ENCODE data around the gene RRP36.

Gene RRP36

GRCh38 chr6:43006251-43006650, 15.2 kb upstream of the RRP36 start:
- Histone ChIP-seq H3K27me3 (ENCODE audit: control insufficient read depth in 3 of 3, insufficient read depth in 3 of 3, low read depth in 1 of 3, low read length in 3 of 3) (no peaks in the 10 kb centered on the region), H3K36me3 (replicated peaks in 1 of 2; ENCODE audit: control insufficient read depth in 2 of 2, insufficient read depth in 2 of 2, low read length in 2 of 2) (peaks cover 43 to 71% of the 10 kb centered on the region in 2 donors), H4K8ac (ENCODE audit: low read depth, low read length) (no peak overlapping the region), H3K27ac (replicated peaks; ENCODE audit: low read length) (no peak overlapping the region), H3K18ac (ENCODE audit: low read length) (no peak overlapping the region), H3K23ac (ENCODE audit: low read depth, low read length, poor library complexity) (no peak overlapping the region), H3K4me1 (ENCODE audit: control insufficient read depth in 2 of 2, insufficient read depth in 1 of 2, low read depth in 1 of 2, low read length in 2 of 2) (no peaks in the 10 kb centered on the region), H2AFZ (ENCODE audit: low read length) (no peak overlapping the region), H3K79me1 (ENCODE audit: low read depth, low read length) (no peaks in the 10 kb centered on the region), H4K91ac (ENCODE audit: low read depth, low read length, poor library complexity) (no peak overlapping the region), H2BK120ac (ENCODE audit: low read depth, low read length) (no peak overlapping the region), H2BK5ac (ENCODE audit: low read length) (no peak overlapping the region), H2BK12ac (ENCODE audit: low read length) (no peak overlapping the region), H2BK15ac (ENCODE audit: low read length) (no peak overlapping the region), H3K4me3 (ENCODE audit: low read length in 2 of 2) (no peak overlapping the region), H3K4me2 (ENCODE audit: insufficient read depth, low read length, poor library complexity, severe bottlenecking) (no peak overlapping the region), H3K14ac (ENCODE audit: low read length) (no peak overlapping the region), H2AK5ac (ENCODE audit: low read depth, low read length) (no peak overlapping the region), H3K9ac (ENCODE audit: low read depth, low read length, poor library complexity) (no peak overlapping the region), H3K4ac (ENCODE audit: low read length) (no peak overlapping the region), H3K9me3 (replicated peaks in 1 of 2; ENCODE audit: control insufficient read depth in 2 of 2, insufficient read depth in 1 of 2, low read depth in 1 of 2, low read length in 2 of 2) (no peaks in the 10 kb centered on the region)
- no CpG with 5 or more reads among the region's 11 CpGs for WGBS, 2 donors (ENCODE audit: extremely low coverage in 2 of 2, insufficient read length in 2 of 2, insufficient replicate concordance in 1 of 2)
- no peak for DNase-seq (ENCODE audit: low spot score)

- no peak overlapping the region for H2AK5ac ChIP-seq (ENCODE audit: low read depth, low read length)
- H3K4ac ChIP-seq (ENCODE audit: low read length) = no peak overlapping the region
- H2BK12ac ChIP-seq (ENCODE audit: low read length) = no peak overlapping the region
- H3K14ac ChIP-seq (ENCODE audit: low read length) = no peak overlapping the region
- H3K27ac ChIP-seq (replicated peaks; ENCODE audit: low read length) = no peak overlapping the region
- no peak overlapping the region for H3K4me2 ChIP-seq (ENCODE audit: insufficient read depth, low read length, poor library complexity, severe bottlenecking)
- no peak overlapping the region for H4K91ac ChIP-seq (ENCODE audit: low read depth, low read length, poor library complexity)
- no peak overlapping the region for H2BK120ac ChIP-seq (ENCODE audit: low read depth, low read length)
- no peaks in the 10 kb centered on the region for H3K9me3 ChIP-seq (replicated peaks in 1 of 2; ENCODE audit: control insufficient read depth in 2 of 2, insufficient read depth in 1 of 2, low read depth in 1 of 2, low read length in 2 of 2)
- no peak overlapping the region for H2BK5ac ChIP-seq (ENCODE audit: low read length)
- no peak overlapping the region for H4K8ac ChIP-seq (ENCODE audit: low read depth, low read length)
- no peak overlapping the region for H3K9ac ChIP-seq (ENCODE audit: low read depth, low read length, poor library complexity)
- no peak overlapping the region for H3K4me3 ChIP-seq (ENCODE audit: low read length in 2 of 2)
- H3K79me1 ChIP-seq (ENCODE audit: low read depth, low read length) = no peaks in the 10 kb centered on the region
- H2BK15ac ChIP-seq (ENCODE audit: low read length) = no peak overlapping the region
- no peak overlapping the region for H3K18ac ChIP-seq (ENCODE audit: low read length)
- no peak for DNase-seq (ENCODE audit: low spot score)
- no peak overlapping the region for H3K23ac ChIP-seq (ENCODE audit: low read depth, low read length, poor library complexity)
- no peaks in the 10 kb centered on the region for H3K4me1 ChIP-seq (ENCODE audit: control insufficient read depth in 2 of 2, insufficient read depth in 1 of 2, low read depth in 1 of 2, low read length in 2 of 2)
- H3K36me3 ChIP-seq (replicated peaks in 1 of 2; ENCODE audit: control insufficient read depth in 2 of 2, insufficient read depth in 2 of 2, low read length in 2 of 2) = peaks cover 50 to 76% of the 10 kb centered on the region in 2 donors
- H3K27me3 ChIP-seq (ENCODE audit: control insufficient read depth in 3 of 3, insufficient read depth in 3 of 3, low read depth in 1 of 3, low read length in 3 of 3) = no peaks in the 10 kb centered on the region
- H2AFZ ChIP-seq (ENCODE audit: low read length) = no peak overlapping the region
- WGBS, 2 donors (ENCODE audit: extremely low coverage in 2 of 2, insufficient read length in 2 of 2, insufficient replicate concordance in 1 of 2) = no CpG with 5 or more reads among the region's 9 CpGs
Observed at GRCh38 chr6:43007126-43007525, 14.3 kb upstream of the RRP36 start.

DNA sequence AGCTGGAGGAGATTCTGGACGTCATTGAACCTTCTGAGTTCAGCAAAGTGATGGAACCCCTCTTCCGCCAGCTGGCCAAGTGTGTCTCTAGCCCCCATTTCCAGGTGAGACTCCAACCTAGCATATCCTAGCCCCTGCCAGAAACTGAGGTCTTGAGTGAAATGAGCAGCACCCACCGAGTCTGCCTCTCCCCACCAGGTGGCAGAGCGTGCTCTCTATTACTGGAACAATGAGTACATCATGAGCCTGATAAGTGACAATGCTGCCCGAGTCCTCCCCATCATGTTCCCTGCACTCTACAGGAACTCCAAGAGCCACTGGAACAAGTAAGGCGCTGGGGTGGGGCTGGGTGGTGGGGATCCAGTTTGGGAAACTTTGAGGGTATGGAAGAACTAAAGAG, 12.3 kb upstream of the RRP36 start:
- Histone ChIP-seq H2BK120ac (ENCODE audit: low read depth, low read length) (no peak overlapping the region), H2BK5ac (ENCODE audit: low read length) (no peak overlapping the region), H3K4ac (ENCODE audit: low read length) (no peak overlapping the region), H3K14ac (ENCODE audit: low read length) (no peak overlapping the region), H3K9ac (ENCODE audit: low read depth, low read length, poor library complexity) (no peak overlapping the region), H2AFZ (ENCODE audit: low read length) (no peak overlapping the region), H3K36me3 (replicated peaks in 1 of 2; ENCODE audit: control insufficient read depth in 2 of 2, insufficient read depth in 2 of 2, low read length in 2 of 2) (peaks cover 55 to 79% of the 10 kb centered on the region in 2 donors), H2BK15ac (ENCODE audit: low read length) (no peak overlapping the region), H4K91ac (ENCODE audit: low read depth, low read length, poor library complexity) (no peak overlapping the region), H3K4me1 (ENCODE audit: control insufficient read depth in 2 of 2, insufficient read depth in 1 of 2, low read depth in 1 of 2, low read length in 2 of 2) (peaks cover 3 to 10% of the 10 kb centered on the region in 2 donors), H3K4me2 (ENCODE audit: insufficient read depth, low read length, poor library complexity, severe bottlenecking) (no peak overlapping the region), H3K27me3 (ENCODE audit: control insufficient read depth in 3 of 3, insufficient read depth in 3 of 3, low read depth in 1 of 3, low read length in 3 of 3) (no peaks in the 10 kb centered on the region), H4K8ac (ENCODE audit: low read depth, low read length) (no peak overlapping the region), H3K27ac (replicated peaks; ENCODE audit: low read length) (no peak overlapping the region), H3K23ac (ENCODE audit: low read depth, low read length, poor library complexity) (no peak overlapping the region), H2AK5ac (ENCODE audit: low read depth, low read length) (no peak overlapping the region), H3K18ac (ENCODE audit: low read length) (no peak overlapping the region), H3K9me3 (replicated peaks in 1 of 2; ENCODE audit: control insufficient read depth in 2 of 2, insufficient read depth in 1 of 2, low read depth in 1 of 2, low read length in 2 of 2) (no peaks in the 10 kb centered on the region), H3K79me1 (ENCODE audit: low read depth, low read length) (peaks cover 6% of the 10 kb centered on the region), H2BK12ac (ENCODE audit: low read length) (no peak overlapping the region), H3K4me3 (ENCODE audit: low read length in 2 of 2) (no peak overlapping the region)
- no CpG with 5 or more reads among the region's 6 CpGs for WGBS, 2 donors (ENCODE audit: extremely low coverage in 2 of 2, insufficient read length in 2 of 2, insufficient replicate concordance in 1 of 2)
- DNase-seq (ENCODE audit: low spot score) = no peak

DNA sequence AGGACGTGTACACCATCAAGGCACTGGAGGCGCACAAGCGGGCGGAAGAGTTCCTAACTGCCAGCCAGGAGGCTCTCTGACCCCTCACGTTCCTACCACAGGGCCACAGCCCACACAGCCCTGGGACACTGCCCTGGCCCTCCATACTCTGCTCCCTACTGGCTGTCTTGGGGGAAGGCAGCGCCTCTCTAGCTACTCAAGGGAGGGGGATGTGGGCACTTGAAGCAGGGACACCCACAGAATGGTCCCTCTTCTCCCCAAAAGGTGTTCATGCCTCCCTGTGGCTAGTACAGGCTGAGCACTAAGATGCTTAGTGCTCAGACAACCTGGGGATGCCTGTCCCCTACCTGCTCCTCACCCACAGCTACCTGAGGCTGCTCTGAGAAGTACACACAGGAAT, 10.2 kb upstream of the RRP36 start:
- peak overlapping the region; percentile 27 for H2BK5ac ChIP-seq (ENCODE audit: low read length)
- no peaks in the 10 kb centered on the region for H3K9me3 ChIP-seq (replicated peaks in 1 of 2; ENCODE audit: control insufficient read depth in 2 of 2, insufficient read depth in 1 of 2, low read depth in 1 of 2, low read length in 2 of 2)
- no peak overlapping the region for H3K4me2 ChIP-seq (ENCODE audit: insufficient read depth, low read length, poor library complexity, severe bottlenecking)
- no peak overlapping the region for H3K4ac ChIP-seq (ENCODE audit: low read length)
- H2BK15ac ChIP-seq (ENCODE audit: low read length) = no peak overlapping the region
- H3K27ac ChIP-seq (replicated peaks; ENCODE audit: low read length) = no peak overlapping the region
- no peak overlapping the region for H4K91ac ChIP-seq (ENCODE audit: low read depth, low read length, poor library complexity)
- H2AK5ac ChIP-seq (ENCODE audit: low read depth, low read length) = no peak overlapping the region
- H3K36me3 ChIP-seq (replicated peaks in 1 of 2; ENCODE audit: control insufficient read depth in 2 of 2, insufficient read depth in 2 of 2, low read length in 2 of 2) = peaks cover 52 to 72% of the 10 kb centered on the region in 2 donors
- H3K18ac ChIP-seq (ENCODE audit: low read length) = no peak overlapping the region
- no peak overlapping the region for H2AFZ ChIP-seq (ENCODE audit: low read length)
- no peaks in the 10 kb centered on the region for H3K27me3 ChIP-seq (ENCODE audit: control insufficient read depth in 3 of 3, insufficient read depth in 3 of 3, low read depth in 1 of 3, low read length in 3 of 3)
- H4K8ac ChIP-seq (ENCODE audit: low read depth, low read length) = no peak overlapping the region
- peaks cover 3 to 12% of the 10 kb centered on the region in 2 donors for H3K4me1 ChIP-seq (ENCODE audit: control insufficient read depth in 2 of 2, insufficient read depth in 1 of 2, low read depth in 1 of 2, low read length in 2 of 2)
- no peak overlapping the region for H3K23ac ChIP-seq (ENCODE audit: low read depth, low read length, poor library complexity)
- H3K4me3 ChIP-seq (ENCODE audit: low read length in 2 of 2) = no peak overlapping the region
- WGBS, 2 donors (ENCODE audit: extremely low coverage in 2 of 2, insufficient read length in 2 of 2, insufficient replicate concordance in 1 of 2) = no CpG with 5 or more reads among the region's 6 CpGs
- no peak for DNase-seq (ENCODE audit: low spot score)
- peaks cover 13% of the 10 kb centered on the region for H3K79me1 ChIP-seq (ENCODE audit: low read depth, low read length)
- H3K9ac ChIP-seq (ENCODE audit: low read depth, low read length, poor library complexity) = no peak overlapping the region
- H3K14ac ChIP-seq (ENCODE audit: low read length) = no peak overlapping the region
- no peak overlapping the region for H2BK12ac ChIP-seq (ENCODE audit: low read length)
- H2BK120ac ChIP-seq (ENCODE audit: low read depth, low read length) = no peak overlapping the region
